ENCODE results near the gene UBE3B. TPM values are rescaled to one million over a fixed set of nuclear protein-coding genes. Genes with fewer than 3 reads are reported as not detected.

Gene UBE3B
- polyA plus RNA-seq, 3 donors, result 14.4 to 25.9 (median 18.2) TPM

GRCh38 chr12:109562871-109563270 lies 85.4 kb downstream of the UBE3B start:
- H3K27me3 Mint-ChIP-seq (ENCODE audit: low read depth in 3 of 3), result no peaks in the 10 kb centered on the region
- TF ChIP-seq, protein P1, sequence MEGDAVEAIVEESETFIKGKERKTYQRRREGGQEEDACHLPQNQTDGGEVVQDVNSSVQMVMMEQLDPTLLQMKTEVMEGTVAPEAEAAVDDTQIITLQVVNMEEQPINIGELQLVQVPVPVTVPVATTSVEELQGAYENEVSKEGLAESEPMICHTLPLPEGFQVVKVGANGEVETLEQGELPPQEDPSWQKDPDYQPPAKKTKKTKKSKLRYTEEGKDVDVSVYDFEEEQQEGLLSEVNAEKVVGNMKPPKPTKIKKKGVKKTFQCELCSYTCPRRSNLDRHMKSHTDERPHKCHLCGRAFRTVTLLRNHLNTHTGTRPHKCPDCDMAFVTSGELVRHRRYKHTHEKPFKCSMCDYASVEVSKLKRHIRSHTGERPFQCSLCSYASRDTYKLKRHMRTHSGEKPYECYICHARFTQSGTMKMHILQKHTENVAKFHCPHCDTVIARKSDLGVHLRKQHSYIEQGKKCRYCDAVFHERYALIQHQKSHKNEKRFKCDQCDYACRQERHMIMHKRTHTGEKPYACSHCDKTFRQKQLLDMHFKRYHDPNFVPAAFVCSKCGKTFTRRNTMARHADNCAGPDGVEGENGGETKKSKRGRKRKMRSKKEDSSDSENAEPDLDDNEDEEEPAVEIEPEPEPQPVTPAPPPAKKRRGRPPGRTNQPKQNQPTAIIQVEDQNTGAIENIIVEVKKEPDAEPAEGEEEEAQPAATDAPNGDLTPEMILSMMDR (IDR thresholded peaks at IDR 0.05), result no peak
- H3K4me2 ChIP-seq (replicated peaks; ENCODE audit: extremely low read depth, low read length, poor library complexity, severe bottlenecking), result no peak overlapping the region
- no peak overlapping the region for H3K27ac ChIP-seq (ENCODE audit: low read depth in 1 of 2, low read length in 2 of 2)
- no peak overlapping the region for H2AFZ ChIP-seq (ENCODE audit: insufficient read depth, low read depth, low read length, poor library complexity, severe bottlenecking)
- no peak overlapping the region for H3K27ac Mint-ChIP-seq
- peaks cover 0 to 15% of the 10 kb centered on the region in 2 donors for H3K9me3 ChIP-seq (replicated peaks in 1 of 2; ENCODE audit: control insufficient read depth in 1 of 2, insufficient read depth in 1 of 2, low read length in 2 of 2)
- intact Hi-C loops (cut with micrococcal nuclease), result no loop called here
- no peak for DNase-seq
- no peak overlapping the region for H3K4me3 Mint-ChIP-seq
- no peak overlapping the region for H3K4me3 ChIP-seq (replicated peaks in 1 of 3; ENCODE audit: low read depth in 2 of 3, low read length in 3 of 3)
- H3K36me3 ChIP-seq (replicated peaks in 1 of 2; ENCODE audit: control insufficient read depth in 1 of 2, insufficient read depth in 2 of 2, low read length in 2 of 2), result peaks cover under 1 to 14% of the 10 kb centered on the region in 2 donors
- no peaks in the 10 kb centered on the region for H3K4me1 ChIP-seq (ENCODE audit: control insufficient read depth in 1 of 2, insufficient read depth in 2 of 2, low read length in 2 of 2)
- peaks cover 18 to 37% of the 10 kb centered on the region in 2 donors for H3K36me3 Mint-ChIP-seq
- H3K27me3 ChIP-seq (ENCODE audit: control insufficient read depth in 2 of 2, insufficient read depth in 2 of 2, low read length in 2 of 2), result no peaks in the 10 kb centered on the region
- no peaks in the 10 kb centered on the region for H3K4me1 Mint-ChIP-seq
- peaks cover 10 to 14% (median 13%) of the 10 kb centered on the region in 7 donors for H3K9me3 Mint-ChIP-seq
- H4K20me1 ChIP-seq (ENCODE audit: insufficient read depth, low read length), result no peaks in the 10 kb centered on the region
- 96% methylated on average over 4 of the region's 4 CpGs for WGBS (ENCODE audit: insufficient coverage)
- H3K9ac ChIP-seq (ENCODE audit: insufficient read depth, low read length, poor library complexity, severe bottlenecking), result no peak overlapping the region
- no peaks in the 10 kb centered on the region for H3K79me2 ChIP-seq (ENCODE audit: insufficient read depth, low read length)

DNA sequence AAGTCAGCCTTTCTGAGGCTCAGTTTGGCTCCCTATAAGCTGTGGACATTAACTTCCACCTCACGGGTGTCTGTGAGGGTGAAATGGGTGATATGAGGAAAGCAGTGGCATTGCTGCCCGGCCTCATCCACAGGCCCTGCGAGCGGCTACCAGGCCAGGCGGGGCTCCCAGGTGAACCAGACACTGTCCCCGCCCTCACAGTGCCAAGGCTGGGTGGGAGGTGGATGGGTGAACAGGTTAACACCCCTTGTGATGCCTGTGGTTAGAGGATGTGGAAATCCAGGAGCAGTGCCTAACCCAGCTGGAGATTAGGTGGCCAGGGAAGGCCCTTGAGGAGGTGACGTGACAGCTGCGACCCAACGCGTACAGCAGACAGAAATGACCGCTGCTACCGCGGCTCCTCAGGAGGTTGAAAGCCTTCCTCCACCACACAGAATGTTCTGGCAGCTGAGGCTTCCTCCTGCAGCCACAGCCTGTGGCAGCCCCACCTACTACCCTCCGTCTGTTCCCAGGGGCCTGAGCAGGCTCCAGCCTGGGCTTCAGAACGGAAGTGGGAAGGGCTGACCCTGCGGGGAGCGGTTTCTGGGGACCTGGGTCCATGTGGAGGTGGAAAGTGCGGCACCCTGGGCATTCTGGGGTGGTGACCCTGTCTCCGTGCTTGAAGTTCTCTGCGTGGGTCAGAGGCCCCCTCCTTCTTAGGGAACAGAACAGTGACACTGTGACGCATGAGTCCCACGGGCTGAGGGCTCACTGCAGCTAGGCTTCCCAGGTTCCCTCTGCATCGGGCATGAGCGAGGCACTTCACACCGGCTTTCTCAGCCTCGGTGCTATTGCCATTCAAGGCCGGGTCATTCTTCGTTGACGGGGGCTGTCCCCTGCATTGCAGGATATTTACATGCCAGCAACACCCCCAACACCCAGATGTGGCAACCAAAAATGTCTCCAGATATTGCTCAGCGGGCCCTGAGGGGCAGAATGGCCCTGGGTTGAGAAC lies 86.2 kb downstream of the UBE3B start:
- Histone ChIP-seq H2AFZ (ENCODE audit: insufficient read depth, low read depth, low read length, poor library complexity, severe bottlenecking) (no peak overlapping the region), H3K36me3 (replicated peaks in 1 of 2; ENCODE audit: control insufficient read depth in 1 of 2, insufficient read depth in 2 of 2, low read length in 2 of 2) (peaks cover 8 to 21% of the 10 kb centered on the region in 2 donors), H3K27me3 (ENCODE audit: control insufficient read depth in 2 of 2, insufficient read depth in 2 of 2, low read length in 2 of 2) (no peaks in the 10 kb centered on the region), H3K9me3 (replicated peaks in 1 of 2; ENCODE audit: control insufficient read depth in 1 of 2, insufficient read depth in 1 of 2, low read length in 2 of 2) (peaks cover 0 to 15% of the 10 kb centered on the region in 2 donors), H3K4me2 (replicated peaks; ENCODE audit: extremely low read depth, low read length, poor library complexity, severe bottlenecking) (no peak overlapping the region), H3K4me3 (replicated peaks in 1 of 3; ENCODE audit: low read depth in 2 of 3, low read length in 3 of 3) (no peak overlapping the region), H3K9ac (ENCODE audit: insufficient read depth, low read length, poor library complexity, severe bottlenecking) (no peak overlapping the region), H4K20me1 (ENCODE audit: insufficient read depth, low read length) (no peaks in the 10 kb centered on the region), H3K79me2 (ENCODE audit: insufficient read depth, low read length) (no peaks in the 10 kb centered on the region), H3K4me1 (ENCODE audit: control insufficient read depth in 1 of 2, insufficient read depth in 2 of 2, low read length in 2 of 2) (no peaks in the 10 kb centered on the region), H3K27ac (ENCODE audit: low read depth in 1 of 2, low read length in 2 of 2) (no peak overlapping the region)
- Mint-ChIP-seq H3K27me3 (ENCODE audit: low read depth in 3 of 3) (no peaks in the 10 kb centered on the region), H3K36me3 (peaks cover 25 to 44% of the 10 kb centered on the region in 2 donors), H3K9me3 (peaks cover 10 to 14% (median 13%) of the 10 kb centered on the region in 7 donors), H3K4me3 (no peak overlapping the region), H3K4me1 (no peaks in the 10 kb centered on the region), H3K27ac (no peak overlapping the region)
- intact Hi-C loops (cut with micrococcal nuclease), result no loop called here
- TF ChIP-seq, protein P1 (IDR thresholded peaks at IDR 0.05), result no peak
- 93% methylated on average over 24 of the region's 30 CpGs for WGBS (ENCODE audit: insufficient coverage)
- no peak for DNase-seq

Measured in CD14-positive monocyte (primary cell).